K562 (cell line): ENCODE measurements around the gene TMPRSS5. TPM values are rescaled to one million over a fixed set of nuclear protein-coding genes. Genes with fewer than 3 reads are reported as not detected.

Source experiments
- ATAC-seq: fragments of 200-7000 bp; cut with Tn5 transposase; 3 replicates; pipeline ENCODE4 v1.9.1; 2020; ENCODE audit warnings: moderate library complexity
- BruUV-seq: library from RNA; stranded (reverse); fragments of 400-500 nt; replicated peaks from 2 replicates; lab custom pipeline; 2021; lab: Mats Ljungman, UMichigan
- CTCF ChIA-PET: fragments of 300-600 bp; formaldehyde crosslinking; extraction: SDS; loops from one replicate; lab custom pipeline; 2021; ENCODE audit warnings: low intra/inter-chr PET ratio; lab: Yijun Ruan, JAX
- POLR2A ChIA-PET: fragments of 300-600, 350-650 bp; sonication (Branson Sonifier 250); formaldehyde crosslinking; extraction: SDS; loops from one replicate; lab custom pipeline; 2021; ENCODE audit warnings: antibody characterized with exemption, inconsistent platforms; lab: Yijun Ruan, JAX
- DNase-seq, 4 experiments: peaks; one replicate each; pipeline versions ENCODE4 v3.0.0 to v3.0.0-alpha.2; 2011 to 2018; ENCODE audit warnings: low spot score in 3 of 4, mixed read lengths in 3 of 4; ENCODE audit errors: extremely low read depth in 1 of 4
- FAIRE-seq: peaks from 2 replicates; lab custom pipeline; 2011; peaks lifted over from hg19 to GRCh38; lab: Jason Lieb, UNC
- H2AFZ ChIP-seq: 2 replicates; pipeline ENCODE4 v1.6.0; 2011; ENCODE audit warnings: low read depth, low read length, control low read depth, inconsistent platforms
- H3K27ac ChIP-seq: fragments of 200-600 bp; 3 replicates; pipeline ENCODE4 v1.8.0; 2011; ENCODE audit warnings: low read depth, mild to moderate bottlenecking, control low read depth, inconsistent platforms, low read length, moderate library complexity, mixed read lengths; ENCODE audit errors: extremely low read depth
- H3K27me3 ChIP-seq, 2 experiments: fragments of 300-600 bp in 1 of 2; 2 replicates in 1 of 2; 3 replicates in 1 of 2; pipeline versions ENCODE4 v1.6.0 to v1.8.0; 2011; ENCODE audit warnings: inconsistent platforms in 2 of 2, low read length in 2 of 2, mild to moderate bottlenecking in 1 of 2, mixed read lengths in 1 of 2, moderate library complexity in 1 of 2; ENCODE audit not compliant: control insufficient read depth in 2 of 2, insufficient read depth in 2 of 2
- H3K36me3 ChIP-seq: fragments of 300-600 bp; 3 replicates; pipeline ENCODE4 v1.8.0; 2011; ENCODE audit warnings: mild to moderate bottlenecking, low read length, inconsistent platforms; ENCODE audit not compliant: control insufficient read depth, insufficient read depth
- H3K4me1 ChIP-seq, 2 experiments: fragments of 200-600 bp in 1 of 2; replicated peaks in 1 of 2; 2 replicates in 1 of 2; 3 replicates in 1 of 2; pipeline versions ENCODE4 v1.5.1 to v1.8.0; 2011; ENCODE audit warnings: inconsistent platforms in 2 of 2, low read length in 2 of 2, mild to moderate bottlenecking in 1 of 2, mixed read lengths in 1 of 2, moderate library complexity in 1 of 2; ENCODE audit not compliant: control insufficient read depth in 2 of 2, insufficient read depth in 2 of 2
- H3K4me2 ChIP-seq: 2 replicates; pipeline ENCODE4 v1.6.1; 2011; ENCODE audit warnings: low read length, control low read depth, inconsistent platforms, mixed read lengths; ENCODE audit not compliant: insufficient read depth
- H3K4me3 ChIP-seq: fragments of 200-600 bp; sonication (generic), shearing (Covaris generic); 2 replicates; pipeline ENCODE4 v1.5.1; 2016; ENCODE audit warnings: control low read depth, inconsistent platforms
- H3K79me2 ChIP-seq: fragments of 200-600 bp; 3 replicates; pipeline ENCODE4 v1.8.0; 2011; ENCODE audit warnings: low read length, inconsistent platforms; ENCODE audit not compliant: control insufficient read depth, insufficient read depth
- H3K9ac ChIP-seq, 2 experiments: 2 replicates each; pipeline versions ENCODE4 v1.6.0 to v1.6.1; 2011; ENCODE audit warnings: low read depth in 2 of 2, low read length in 2 of 2, control low read depth in 1 of 2, inconsistent platforms in 1 of 2, mild to moderate bottlenecking in 1 of 2, mixed read lengths in 1 of 2; ENCODE audit not compliant: insufficient read depth in 1 of 2
- H3K9me1 ChIP-seq: one replicate; pipeline ENCODE4 v1.6.0; 2011; ENCODE audit warnings: inconsistent platforms, mild to moderate bottlenecking, low read length, moderate library complexity; ENCODE audit not compliant: control insufficient read depth, insufficient read depth
- H3K9me3 ChIP-seq: replicated peaks from 2 replicates; pipeline ENCODE4 v1.5.1; 2011; ENCODE audit warnings: low read depth, low read length, inconsistent platforms; ENCODE audit not compliant: control insufficient read depth, insufficient read depth
- H4K20me1 ChIP-seq: replicated peaks from 2 replicates; pipeline ENCODE4 v1.6.1; 2011; ENCODE audit warnings: low read length, inconsistent platforms, mixed read lengths; ENCODE audit not compliant: control insufficient read depth, insufficient read depth
- FOXA3 ChIP-seq, 2 experiments: fragments of 450-650 bp in 1 of 2; sonication (generic) in 1 of 2; formaldehyde crosslinking; IDR thresholded peaks in 1 of 2; conservative IDR thresholded peaks in 1 of 2; 2 replicates each; pipeline versions ENCODE4 v1.4.0 to v1.8.0; 2020 to 2022; ENCODE audit warnings: mild to moderate bottlenecking in 2 of 2, missing genetic modification reagents in 1 of 2
- MITF ChIP-seq: IDR thresholded peaks from 2 replicates; pipeline ENCODE4 v1.6.1; 2014; ENCODE audit warnings: antibody characterized with exemption
- MYNN ChIP-seq, 2 experiments: sonication (generic); formaldehyde crosslinking in 1 of 2; IDR thresholded peaks; 2 replicates each; pipeline versions ENCODE4 v1.5.0 to v1.6.1; 2016 to 2020; ENCODE audit warnings: antibody characterized with exemption in 1 of 2, missing genetic modification reagents in 1 of 2
- TSC22D4 ChIP-seq: fragments of 450-650 bp; IDR thresholded peaks from 2 replicates; pipeline ENCODE4 v1.6.1; 2016; ENCODE audit warnings: missing genetic modification characterization, missing biosample characterization, control low read depth
- YY1 ChIP-seq, 3 experiments: IDR thresholded peaks; 2 replicates each; pipeline ENCODE4 v1.6.1; 2011; ENCODE audit warnings: low read length in 2 of 3, mild to moderate bottlenecking in 2 of 3, moderate library complexity in 2 of 3, borderline replicate concordance in 1 of 3, control low read depth in 1 of 3, low read depth in 1 of 3; ENCODE audit not compliant: insufficient read depth in 3 of 3, insufficient replicate concordance in 2 of 3, control insufficient read depth in 1 of 3, insufficient read length in 1 of 3; ENCODE audit errors: extremely low read depth in 1 of 3
- ZBTB49 ChIP-seq: sonication (generic); formaldehyde crosslinking; IDR thresholded peaks from 2 replicates; pipeline ENCODE4 v1.8.0; 2022; ENCODE audit warnings: missing genetic modification reagents, mild to moderate bottlenecking, borderline replicate concordance
- ZBTB8A ChIP-seq: fragments of 450-650 bp; IDR thresholded peaks from 2 replicates; pipeline ENCODE4 v1.6.1; 2018; ENCODE audit warnings: mild to moderate bottlenecking, moderate library complexity; ENCODE audit not compliant: partially characterized antibody
- ZNF436 ChIP-seq: fragments of 250-450, 450-650 bp; sonication (Bioruptor Pico); formaldehyde crosslinking; IDR thresholded peaks from 2 replicates; pipeline ENCODE4 v1.7.0; 2020; ENCODE audit warnings: mild to moderate bottlenecking
- ZNF445 ChIP-seq: fragments of 250-450 bp; sonication (Bioruptor Pico); IDR thresholded peaks from 2 replicates; pipeline ENCODE4 v1.4.0; 2020; ENCODE audit warnings: low read depth, mild to moderate bottlenecking, moderate library complexity
- ZNF785 ChIP-seq: fragments of 250-450 bp; sonication (Bioruptor Pico); IDR thresholded peaks from 2 replicates; pipeline ENCODE4 v1.4.0; 2020; ENCODE audit warnings: mild to moderate bottlenecking
- whole genome bisulfite sequencing: fragments of 100-300 bp; shearing (Covaris generic); methylation state at CpG from one replicate; pipeline ENCODE4 v1.1.6; 2016; ENCODE audit warnings: low coverage, mixed read lengths; ENCODE audit not compliant: insufficient coverage; ENCODE audit errors: missing lambda C conversion rate; 5-methylcytosine and 5-hydroxymethylcytosine counted together
- in situ Hi-C: fragments of 300-500 bp; cut with MboI; formaldehyde crosslinking; loops from 4 replicates; pipeline ENCODE4 v1.15.0; 2018; ENCODE audit warnings: inconsistent platforms, mixed read lengths
- intact Hi-C: fragments of 100-400 bp; cut with micrococcal nuclease; formaldehyde crosslinking; loops from 2 replicates; pipeline ENCODE4 v1.14.2; 2022
- polyA plus RNA-seq, 8 experiments: library from polyadenylated mRNA; depleted of rRNA in 4 of 8; stranded (reverse) in 5 of 8; unstranded in 3 of 8; fragments of >200 nt; fragmentation: Nextera tagmentation in 2 of 8; fragmentation: Illumina TruSeq in 1 of 8; extraction: Ambion mirVana in 2 of 8; extraction: Trizol in 1 of 8; gene quantifications; 2 replicates each; pipeline versions ENCODE4 v1.2.1 to v1.2.3, GENCODE V29; 2011 to 2014; ENCODE audit warnings: inconsistent platforms in 1 of 8, missing spikeins in 1 of 8
- total RNA-seq, 7 experiments: library from RNA; depleted of rRNA in 6 of 7; stranded (reverse); fragments of >200 nt in 6 of 7; fragmentation: Illumina TruSeq in 2 of 7; extraction: Trizol in 2 of 7; gene quantifications; 2 replicates each; pipeline versions ENCODE4 v1.2.1 to v1.2.3, GENCODE V29; 2011 to 2021; ENCODE audit warnings: low replicate concordance in 1 of 7

Gene TMPRSS5
- total and polyA plus RNA-seq, 9 of the 15 experiments (the other 6 are each of a cell fraction or from before 2014, with no cell fraction given): 0.07 to 0.49 (median 0.17) TPM; not detected in 1

- Histone ChIP-seq H3K27ac (no peak overlapping the region), H3K4me3 (no peak overlapping the region), H3K79me2 (no peaks in the 10 kb centered on the region), H3K9me1 (no peaks in the 10 kb centered on the region), H3K27me3 (no peaks in the 10 kb centered on the region), H3K4me1 (peaks cover 28 to 29% of the 10 kb centered on the region in 2 experiments), H3K4me2 (no peak overlapping the region), H2AFZ (no peak overlapping the region), H4K20me1 (no peaks in the 10 kb centered on the region), H3K9me3 (no peaks in the 10 kb centered on the region), H3K36me3 (no peaks in the 10 kb centered on the region), H3K9ac (no peak overlapping the region)
- CTCF ChIA-PET: no interaction called here
- TF ChIP-seq YY1 (IDR thresholded peaks at IDR 0.05; ENCODE audit: borderline replicate concordance in 1 of 3, control insufficient read depth in 1 of 3, extremely low read depth in 1 of 3, insufficient read depth in 3 of 3, insufficient read length in 1 of 3, insufficient replicate concordance in 2 of 3, low read depth in 1 of 3, low read length in 2 of 3): no peak
- no peak for TF ChIP-seq ZBTB49 (CRISPR knock-in tag)
- TF ChIP-seq MYNN (IDR thresholded peaks at IDR 0.05): no peak
- no peak for TF ChIP-seq MYNN (CRISPR knock-in tag; IDR thresholded peaks at IDR 0.05)
- TF ChIP-seq TSC22D4 (tag): no peak
- no peak for TF ChIP-seq FOXA3 (CRISPR knock-in tag; conservative IDR thresholded peaks at IDR 0.05 in 1 of 2, IDR thresholded peaks at IDR 0.05 in 1 of 2)
- no peak for TF ChIP-seq ZNF785 (CRISPR knock-in tag)
- no peak for TF ChIP-seq ZNF436
- TF ChIP-seq ZNF445 (CRISPR knock-in tag): no peak
- no peak for TF ChIP-seq ZBTB8A
- TF ChIP-seq MITF: no peak
- POLR2A ChIA-PET: interaction anchor here (0.7 kb wide), 1 partner anchor 9 kb away, joined by 3 read pairs; no protein-coding TSS in a partner anchor
- ATAC-seq (no peak), FAIRE-seq (no peak), DNase-seq (no peak)
- WGBS: 39% methylated on average over 5 of the region's 5 CpGs
- no TSS peak for BruUV-seq
- intact Hi-C loops: no loop called here
- in situ Hi-C loops: no loop called here
These were observed 21.6 kb downstream of the TMPRSS5 start for GRCh38 chr11:113684496-113684895.
